Natural killer cell (primary cell): Measurements from ENCODE around the gene AGO1. TPM values are rescaled to one million over a fixed set of nuclear protein-coding genes. Genes with fewer than 3 reads are reported as not detected.

Source experiments
- ATAC-seq, 3 donors: fragments of 150-1000 bp in 2 of 3; fragments of 200-7000 bp in 1 of 3; cut with Tn5 transposase; 1 replicate in 1 of 3; 2 replicates in 2 of 3; pipeline ENCODE4 v1.10.0; 2021; ENCODE audit warnings: mild to moderate bottlenecking in 2 of 3, moderate library complexity in 2 of 3
- DNase-seq, 2 donors: peaks; one replicate each; pipeline versions ENCODE4 v3.0.0 to v3.0.0-alpha.2; 2013 to 2021; ENCODE audit warnings: mixed read lengths in 1 of 2
- H3K27ac ChIP-seq: one replicate; pipeline ENCODE4 v1.5.1; 2013; ENCODE audit warnings: mild to moderate bottlenecking, low read length
- H3K27me3 ChIP-seq: one replicate; pipeline ENCODE4 v1.6.1; 2013; ENCODE audit warnings: low read length; ENCODE audit not compliant: control insufficient read depth, insufficient read depth
- H3K36me3 ChIP-seq: one replicate; pipeline ENCODE4 v1.6.1; 2013; ENCODE audit warnings: low read length; ENCODE audit not compliant: control insufficient read depth, insufficient read depth
- H3K4me1 ChIP-seq: one replicate; pipeline ENCODE4 v1.6.1; 2013; ENCODE audit warnings: low read length; ENCODE audit not compliant: control insufficient read depth, insufficient read depth
- H3K4me3 ChIP-seq: one replicate; pipeline ENCODE4 v1.5.1; 2013; ENCODE audit warnings: low read length
- H3K9me3 ChIP-seq: one replicate; pipeline ENCODE4 v1.6.1; 2013; ENCODE audit warnings: low read length; ENCODE audit not compliant: control insufficient read depth, insufficient read depth
- H3K27ac Mint-ChIP-seq, 2 donors: one replicate each; pipeline ENCODE4 v1.8.0; 2022; ENCODE audit warnings: mild to moderate bottlenecking in 2 of 2, mixed read lengths in 2 of 2, moderate library complexity in 1 of 2
- H3K27me3 Mint-ChIP-seq, 2 donors: one replicate each; pipeline ENCODE4 v1.8.0; 2022; ENCODE audit warnings: low read depth in 2 of 2, mixed read lengths in 2 of 2
- H3K36me3 Mint-ChIP-seq: one replicate; pipeline ENCODE4 v1.8.0; 2022; ENCODE audit warnings: mixed read lengths
- H3K4me1 Mint-ChIP-seq, 2 donors: one replicate each; pipeline ENCODE4 v1.8.0; 2022; ENCODE audit warnings: mixed read lengths in 2 of 2
- H3K4me3 Mint-ChIP-seq: one replicate; pipeline ENCODE4 v1.8.0; 2022; ENCODE audit warnings: mild to moderate bottlenecking, moderate library complexity, mixed read lengths
- H3K9me3 Mint-ChIP-seq, 2 donors: one replicate each; pipeline ENCODE4 v1.8.0; 2022; ENCODE audit warnings: mixed read lengths in 2 of 2
- WGBS: methylation state at CpG from one replicate; pipeline ENCODE4 v1.1.7; 2013; ENCODE audit warnings: missing lambda C conversion rate; ENCODE audit not compliant: insufficient coverage; 5-methylcytosine and 5-hydroxymethylcytosine counted together
- intact Hi-C: fragments of 100-400 bp; cut with micrococcal nuclease; formaldehyde crosslinking; loops from one replicate; pipeline ENCODE4 v1.14.2; 2022
- total RNA-seq, 4 donors: library from RNA; stranded (reverse); fragments of 120-200 nt in 1 of 4; gene quantifications; one replicate each; pipeline versions ENCODE4 v1.2.3 to v1.2.4, GENCODE V29; 2013 to 2022
- TF ChIP-seq, protein P1 (sequence below): fragments of 200-600 bp; IDR thresholded peaks from one replicate; pipeline ENCODE4 v1.8.0; 2022; ENCODE audit warnings: antibody characterized with exemption

The AGO1 gene
- total RNA-seq, 3 donors from 2014 or later (not counting 1 experiment from before 2014, with no cell fraction given): 30.1 to 34.5 (median 34.3) TPM

DNA sequence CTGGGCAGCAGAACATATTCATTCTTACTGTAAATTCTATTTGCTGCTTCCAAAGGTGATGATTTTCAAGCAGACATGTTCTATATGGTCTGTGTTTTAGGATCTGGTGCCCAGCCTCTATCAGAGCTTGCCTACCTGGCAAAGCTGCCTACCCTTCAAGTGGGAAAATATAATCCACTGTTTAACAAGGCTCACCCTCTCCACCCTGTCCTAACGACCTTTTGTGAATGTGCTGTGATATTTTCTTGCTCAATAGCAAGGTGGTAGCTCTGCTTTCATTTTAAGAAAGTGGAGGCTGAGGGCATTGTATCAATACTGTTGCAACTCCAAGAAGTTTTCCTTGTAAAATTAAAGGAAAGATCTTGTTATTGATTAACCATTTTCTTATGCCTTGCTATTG lies 26.0 kb upstream of the AGO1 start:
- H3K36me3 Mint-ChIP-seq: peaks cover 27% of the 10 kb centered on the region
- no peaks in the 10 kb centered on the region for H3K9me3 Mint-ChIP-seq
- no peaks in the 10 kb centered on the region for H3K4me1 Mint-ChIP-seq
- Histone ChIP-seq H3K4me3 (no peak overlapping the region), H3K9me3 (no peaks in the 10 kb centered on the region), H3K27me3 (no peaks in the 10 kb centered on the region), H3K4me1 (no peaks in the 10 kb centered on the region), H3K36me3 (peaks cover 30% of the 10 kb centered on the region), H3K27ac (no peak overlapping the region)
- ATAC-seq (no peak), DNase-seq (no peak)
- no peak overlapping the region for H3K27ac Mint-ChIP-seq
- TF ChIP-seq, protein P1, sequence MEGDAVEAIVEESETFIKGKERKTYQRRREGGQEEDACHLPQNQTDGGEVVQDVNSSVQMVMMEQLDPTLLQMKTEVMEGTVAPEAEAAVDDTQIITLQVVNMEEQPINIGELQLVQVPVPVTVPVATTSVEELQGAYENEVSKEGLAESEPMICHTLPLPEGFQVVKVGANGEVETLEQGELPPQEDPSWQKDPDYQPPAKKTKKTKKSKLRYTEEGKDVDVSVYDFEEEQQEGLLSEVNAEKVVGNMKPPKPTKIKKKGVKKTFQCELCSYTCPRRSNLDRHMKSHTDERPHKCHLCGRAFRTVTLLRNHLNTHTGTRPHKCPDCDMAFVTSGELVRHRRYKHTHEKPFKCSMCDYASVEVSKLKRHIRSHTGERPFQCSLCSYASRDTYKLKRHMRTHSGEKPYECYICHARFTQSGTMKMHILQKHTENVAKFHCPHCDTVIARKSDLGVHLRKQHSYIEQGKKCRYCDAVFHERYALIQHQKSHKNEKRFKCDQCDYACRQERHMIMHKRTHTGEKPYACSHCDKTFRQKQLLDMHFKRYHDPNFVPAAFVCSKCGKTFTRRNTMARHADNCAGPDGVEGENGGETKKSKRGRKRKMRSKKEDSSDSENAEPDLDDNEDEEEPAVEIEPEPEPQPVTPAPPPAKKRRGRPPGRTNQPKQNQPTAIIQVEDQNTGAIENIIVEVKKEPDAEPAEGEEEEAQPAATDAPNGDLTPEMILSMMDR: no peak
- H3K4me3 Mint-ChIP-seq: no peak overlapping the region
- intact Hi-C loops: no loop called here
- H3K27me3 Mint-ChIP-seq: no peaks in the 10 kb centered on the region
- WGBS: no CpG with 5 or more reads among the region's 1 CpG

DNA sequence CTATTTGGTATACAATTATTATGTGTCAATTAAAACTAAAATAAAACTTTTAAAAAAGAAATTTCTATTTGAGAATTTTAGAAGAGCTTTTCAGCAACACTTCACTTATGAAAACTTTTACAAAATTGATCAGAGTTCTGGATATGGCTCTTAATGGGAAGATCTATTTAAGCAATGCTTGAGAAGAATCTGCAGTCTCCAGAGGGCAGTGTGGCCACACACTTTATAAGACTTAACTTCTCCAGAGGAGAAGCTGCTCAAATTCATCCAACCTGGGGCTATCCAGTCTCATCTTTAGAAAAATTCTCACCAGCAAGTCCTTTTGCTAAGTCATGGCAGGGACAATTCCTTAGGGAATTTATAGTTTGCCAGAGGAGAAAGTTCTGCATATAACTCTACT lies 25.2 kb upstream of the AGO1 start:
- Mint-ChIP-seq H3K27ac (no peak overlapping the region), H3K4me1 (no peaks in the 10 kb centered on the region), H3K9me3 (no peaks in the 10 kb centered on the region), H3K4me3 (no peak overlapping the region), H3K27me3 (no peaks in the 10 kb centered on the region), H3K36me3 (peaks cover 25% of the 10 kb centered on the region)
- TF ChIP-seq, protein P1: no peak
- H3K4me1 ChIP-seq: no peaks in the 10 kb centered on the region
- peaks cover 23% of the 10 kb centered on the region for H3K36me3 ChIP-seq
- DNase-seq (no peak), ATAC-seq (no peak)
- H3K9me3 ChIP-seq: no peaks in the 10 kb centered on the region
- intact Hi-C loops: no loop called here
- no peak overlapping the region for H3K27ac ChIP-seq
- H3K27me3 ChIP-seq: no peaks in the 10 kb centered on the region
- H3K4me3 ChIP-seq: no peak overlapping the region

DNA sequence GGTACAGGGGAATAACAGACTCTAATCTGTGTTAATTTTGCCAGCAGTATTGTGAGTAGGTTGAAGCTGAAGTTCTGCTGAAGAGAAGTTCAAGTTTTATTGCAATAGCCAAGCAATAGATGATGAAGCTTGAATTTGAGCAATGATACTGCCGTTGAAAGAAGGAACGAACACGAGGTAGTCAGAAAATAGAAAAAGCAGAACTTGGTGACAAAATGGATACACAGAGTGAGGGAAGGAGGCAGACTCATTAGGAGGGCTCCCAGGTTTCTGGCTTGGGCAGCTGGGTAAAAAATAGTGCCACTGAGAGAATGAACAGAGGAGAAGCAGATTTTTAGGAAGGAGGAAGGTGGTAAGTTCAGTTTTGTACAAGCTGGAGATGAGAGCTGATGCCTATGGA lies 22.3 kb upstream of the AGO1 start:
- Mint-ChIP-seq H3K9me3 (no peaks in the 10 kb centered on the region), H3K27ac (no peak overlapping the region), H3K36me3 (peaks cover 4% of the 10 kb centered on the region), H3K4me3 (no peak overlapping the region), H3K4me1 (no peaks in the 10 kb centered on the region), H3K27me3 (no peaks in the 10 kb centered on the region)
- Histone ChIP-seq H3K4me3 (no peak overlapping the region), H3K27ac (no peak overlapping the region), H3K4me1 (no peaks in the 10 kb centered on the region), H3K36me3 (peaks cover 6% of the 10 kb centered on the region), H3K9me3 (no peaks in the 10 kb centered on the region), H3K27me3 (no peaks in the 10 kb centered on the region)
- intact Hi-C loops: no loop called here
- ATAC-seq (no peak), DNase-seq (no peak)
- TF ChIP-seq, protein P1: no peak
- WGBS: 17% methylated on average over 3 of the region's 3 CpGs

DNA sequence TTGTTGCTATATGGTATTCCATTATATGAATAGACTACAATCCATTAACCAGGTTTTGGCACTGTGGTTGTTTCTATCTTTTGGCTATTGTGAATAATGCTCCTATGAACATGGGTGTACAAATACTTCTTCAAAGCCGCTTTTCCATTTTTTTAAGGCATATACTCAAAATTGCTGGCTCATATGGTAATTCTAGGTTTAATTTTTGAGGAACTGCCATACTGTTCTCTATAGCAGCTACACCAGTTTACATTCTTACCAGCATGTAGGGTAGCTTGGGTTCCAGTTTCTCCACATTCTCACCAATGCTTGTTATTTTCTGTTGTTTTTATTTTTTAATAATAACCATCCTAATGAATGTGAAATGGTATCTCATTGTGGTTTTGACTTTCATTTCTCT lies 19.9 kb upstream of the AGO1 start:
- DNase-seq (no peak), ATAC-seq (no peak)
- H3K27me3 Mint-ChIP-seq: no peaks in the 10 kb centered on the region
- no peak overlapping the region for H3K27ac Mint-ChIP-seq
- no peaks in the 10 kb centered on the region for H3K36me3 Mint-ChIP-seq
- WGBS: no CpG with 5 or more reads among the region's 1 CpG
- Histone ChIP-seq H3K9me3 (no peaks in the 10 kb centered on the region), H3K4me1 (no peaks in the 10 kb centered on the region), H3K36me3 (no peaks in the 10 kb centered on the region), H3K27ac (no peak overlapping the region), H3K27me3 (no peaks in the 10 kb centered on the region), H3K4me3 (no peak overlapping the region)
- intact Hi-C loops: no loop called here
- no peaks in the 10 kb centered on the region for H3K4me1 Mint-ChIP-seq
- H3K4me3 Mint-ChIP-seq: no peak overlapping the region
- no peaks in the 10 kb centered on the region for H3K9me3 Mint-ChIP-seq
- TF ChIP-seq, protein P1: no peak
